ENCODE measurements around the gene CDK4.

Gene CDK4

DNA sequence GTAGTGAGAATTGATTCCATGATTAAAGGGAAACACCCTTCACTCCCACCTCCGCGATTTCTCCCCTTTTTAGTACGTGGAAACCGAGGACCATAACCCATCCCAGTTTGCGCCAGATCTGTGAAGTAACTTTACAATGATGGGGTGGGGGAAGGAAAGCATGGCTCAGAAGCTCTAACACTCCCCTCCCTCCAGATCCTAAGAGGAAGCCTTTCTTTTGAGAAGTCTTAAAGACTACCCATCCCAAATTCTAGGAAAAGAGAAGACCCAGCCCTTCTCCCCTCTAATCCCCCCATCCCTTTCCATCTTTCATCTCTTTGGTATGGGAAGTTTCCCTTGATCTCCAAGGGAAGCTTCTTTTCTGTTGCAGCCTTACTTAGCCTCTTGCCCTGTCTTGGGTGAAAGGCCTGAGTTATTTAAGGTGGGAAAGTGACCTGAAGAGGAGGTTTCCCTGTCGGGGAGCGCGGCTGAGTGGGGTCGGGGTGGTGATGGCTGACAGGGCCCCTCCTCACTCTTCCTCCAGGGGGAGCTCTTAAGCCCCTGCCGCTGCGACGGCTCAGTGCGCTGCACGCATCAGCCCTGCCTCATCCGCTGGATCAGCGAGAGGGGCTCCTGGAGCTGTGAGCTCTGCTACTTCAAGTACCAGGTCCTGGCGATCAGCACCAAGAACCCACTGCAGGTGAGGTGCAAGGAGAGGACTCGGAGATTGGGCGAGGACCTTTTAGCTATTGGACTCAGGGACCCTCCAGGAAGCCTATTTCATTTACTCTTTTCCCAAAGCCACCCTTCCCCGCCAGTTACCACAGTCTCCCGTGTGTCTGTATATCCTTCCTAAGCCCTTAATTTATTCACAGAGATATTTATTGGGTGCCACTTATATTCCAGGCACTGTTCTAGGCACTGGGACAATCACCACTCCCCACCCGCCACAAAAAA, 4.6 kb upstream of the CDK4 start:
- DNase-seq (ENCODE audit: low read depth in 2 of 2), result peak; percentile 61 to 62

DNA sequence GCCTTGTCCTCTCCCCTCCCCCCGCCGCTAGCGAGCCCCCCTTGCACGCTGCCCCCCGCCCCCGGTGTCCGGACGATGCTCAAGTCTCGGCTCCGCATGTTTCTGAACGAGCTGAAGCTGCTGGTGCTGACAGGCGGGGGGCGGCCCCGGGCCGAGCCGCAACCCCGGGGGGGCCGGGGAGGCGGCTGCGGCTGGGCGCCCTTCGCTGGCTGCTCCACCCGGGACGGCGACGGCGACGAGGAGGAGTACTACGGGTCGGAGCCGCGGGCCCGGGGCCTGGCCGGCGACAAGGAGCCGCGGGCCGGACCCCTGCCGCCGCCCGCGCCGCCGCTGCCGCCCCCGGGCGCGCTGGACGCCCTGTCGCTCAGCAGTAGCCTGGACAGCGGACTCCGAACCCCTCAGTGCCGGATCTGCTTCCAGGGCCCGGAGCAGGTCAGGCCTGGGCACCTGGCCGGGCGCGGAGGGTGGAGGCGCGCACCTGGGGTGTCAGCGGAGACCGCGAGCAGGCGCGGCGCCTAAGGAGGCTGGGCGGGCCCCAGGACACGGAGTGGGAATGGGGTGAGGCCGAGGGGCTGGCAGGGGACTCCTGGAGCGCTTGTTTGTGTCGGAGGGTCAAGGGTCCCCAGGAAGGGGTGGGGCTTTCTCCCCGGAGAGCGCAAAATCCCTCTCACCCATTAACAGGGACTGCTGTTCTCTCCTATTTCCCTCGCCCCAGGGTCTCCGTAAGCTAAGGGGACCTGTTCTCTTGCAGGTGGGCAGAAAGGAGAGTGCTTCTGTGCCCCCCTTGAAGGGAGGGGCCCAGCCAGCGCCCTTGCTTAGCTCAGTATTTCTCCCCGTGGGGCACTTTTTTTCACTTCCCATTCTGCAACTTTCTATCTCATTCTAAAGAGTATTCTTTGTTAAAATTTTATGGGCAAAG, 3.6 kb upstream of the CDK4 start:
- peak in 1 of 2 donors; percentile 26 for DNase-seq (ENCODE audit: low read depth in 2 of 2)

DNA sequence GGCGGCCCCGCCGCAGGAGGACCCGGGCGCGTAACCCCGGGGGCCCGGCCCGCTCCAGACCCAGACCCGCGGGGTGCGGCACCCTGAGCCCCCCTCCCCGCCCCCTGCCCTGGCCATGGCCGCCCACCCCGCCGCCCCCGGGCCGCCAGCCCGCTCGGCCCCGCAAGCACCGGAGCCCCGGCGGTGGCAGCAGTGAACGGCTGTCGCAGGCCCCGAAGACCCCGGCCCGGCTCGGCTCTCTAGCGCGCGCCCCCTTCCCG, 3.0 kb upstream of the CDK4 start:
- DNase-seq (ENCODE audit: low read depth in 2 of 2), result no peak

DNA sequence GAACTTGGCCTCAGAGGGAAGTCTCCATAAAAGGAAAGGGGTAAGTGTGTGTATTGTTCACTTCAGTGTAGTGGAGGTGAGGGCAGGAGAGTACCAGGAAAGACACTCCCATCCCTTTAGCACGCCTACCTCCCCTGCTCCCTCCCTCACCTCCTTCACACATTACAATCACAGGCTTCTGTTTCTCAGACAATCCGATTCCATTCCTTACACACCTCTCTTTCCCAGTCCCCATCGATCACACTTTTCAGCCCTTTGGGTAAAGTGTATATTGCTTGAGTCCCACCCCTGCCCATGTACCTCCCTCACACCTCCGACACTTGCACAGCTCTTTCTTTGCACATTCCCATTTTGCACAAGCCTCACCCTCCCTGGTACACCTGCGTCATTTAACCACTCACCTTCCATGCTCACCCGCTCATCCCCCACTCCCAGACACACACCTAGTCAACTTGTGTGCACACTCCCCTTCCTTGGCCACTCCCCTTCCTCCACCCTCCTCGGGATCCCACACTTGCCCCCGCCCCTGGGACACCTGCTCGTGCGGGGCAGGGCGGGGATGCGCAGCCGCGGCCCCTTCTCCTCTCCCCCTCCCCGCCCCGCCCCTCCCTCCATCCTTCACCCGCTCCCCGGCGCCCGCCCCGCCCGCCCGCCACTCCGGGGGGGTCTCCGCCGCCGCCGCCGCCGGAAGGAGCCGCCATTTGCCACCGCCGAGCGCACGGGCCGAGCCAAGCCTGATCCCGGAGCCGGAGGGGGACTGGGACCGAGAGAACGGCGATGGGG, 2.5 kb upstream of the CDK4 start, which contains the start of gene MARCHF9:
MARCHF9 (plus strand) TSS at position 693 of the 783 bp plus-strand sequence. CDS start 426 bp downstream, outside the sequence.
- DNase-seq (ENCODE audit: low read depth in 2 of 2), result peak; percentile 75

DNA sequence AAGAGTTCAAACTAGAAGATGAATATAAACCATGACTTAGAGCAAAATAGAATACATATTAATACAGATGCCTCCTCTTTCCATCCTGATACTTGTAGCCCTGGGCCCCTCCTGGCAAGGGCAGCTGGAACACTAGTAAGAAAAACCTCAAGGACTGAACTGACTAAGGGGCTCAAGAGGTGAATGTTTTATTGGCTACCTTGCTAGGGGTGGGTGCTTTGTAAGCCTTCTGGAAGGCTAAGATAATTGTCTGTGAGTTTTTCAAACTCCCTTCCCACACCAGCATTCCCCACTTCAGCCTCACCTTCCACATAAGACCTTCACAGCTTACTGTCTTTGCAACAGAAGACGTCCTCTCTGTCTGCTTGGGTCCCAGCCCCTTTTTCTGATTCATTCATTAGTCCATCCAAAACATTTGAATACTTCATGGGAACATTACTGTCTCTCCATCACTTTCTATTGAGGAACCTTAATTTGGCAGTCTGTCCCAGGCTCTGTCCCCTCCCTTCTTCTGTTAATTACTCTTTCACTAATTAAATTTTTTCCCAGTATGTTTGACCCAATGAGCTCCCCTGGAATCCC, 1.7 kb upstream of the CDK4 start:
- DNase-seq (ENCODE audit: low read depth in 2 of 2), result no peak

DNA sequence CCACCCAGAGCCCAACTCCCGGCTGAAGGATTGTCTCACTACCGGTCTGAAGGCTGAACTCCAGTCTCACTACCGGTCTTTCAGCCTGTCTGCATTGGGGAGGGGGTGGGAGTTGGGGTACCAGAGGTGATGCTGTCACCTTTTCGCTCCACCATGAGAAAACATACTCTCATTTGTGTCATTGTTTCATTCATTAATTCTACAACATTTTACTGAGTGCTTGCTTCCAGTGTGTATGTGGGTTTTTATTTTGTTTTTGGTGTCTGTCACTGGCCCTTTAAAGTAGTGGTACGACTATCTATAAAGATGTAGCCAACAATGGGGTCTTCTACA, 524 bp upstream of the CDK4 start:
- no peak for DNase-seq (ENCODE audit: low read depth in 2 of 2)

DNA sequence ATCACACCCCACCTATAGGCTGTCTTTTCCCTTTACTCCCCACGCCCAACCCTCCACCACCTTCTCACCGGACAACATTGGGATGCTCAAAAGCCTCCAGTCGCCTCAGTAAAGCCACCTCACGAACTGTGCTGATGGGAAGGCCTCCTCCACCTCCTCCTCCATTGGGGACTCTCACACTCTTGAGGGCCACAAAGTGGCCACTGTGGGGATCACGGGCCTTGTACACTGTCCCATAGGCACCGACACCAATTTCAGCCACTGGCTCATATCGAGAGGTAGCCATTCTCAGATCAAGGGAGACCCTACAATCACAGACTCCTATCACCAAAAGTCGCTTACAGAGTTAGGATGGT, 700 bp downstream of the CDK4 start:
- DNase-seq (ENCODE audit: low read depth in 2 of 2), result no peak

DNA sequence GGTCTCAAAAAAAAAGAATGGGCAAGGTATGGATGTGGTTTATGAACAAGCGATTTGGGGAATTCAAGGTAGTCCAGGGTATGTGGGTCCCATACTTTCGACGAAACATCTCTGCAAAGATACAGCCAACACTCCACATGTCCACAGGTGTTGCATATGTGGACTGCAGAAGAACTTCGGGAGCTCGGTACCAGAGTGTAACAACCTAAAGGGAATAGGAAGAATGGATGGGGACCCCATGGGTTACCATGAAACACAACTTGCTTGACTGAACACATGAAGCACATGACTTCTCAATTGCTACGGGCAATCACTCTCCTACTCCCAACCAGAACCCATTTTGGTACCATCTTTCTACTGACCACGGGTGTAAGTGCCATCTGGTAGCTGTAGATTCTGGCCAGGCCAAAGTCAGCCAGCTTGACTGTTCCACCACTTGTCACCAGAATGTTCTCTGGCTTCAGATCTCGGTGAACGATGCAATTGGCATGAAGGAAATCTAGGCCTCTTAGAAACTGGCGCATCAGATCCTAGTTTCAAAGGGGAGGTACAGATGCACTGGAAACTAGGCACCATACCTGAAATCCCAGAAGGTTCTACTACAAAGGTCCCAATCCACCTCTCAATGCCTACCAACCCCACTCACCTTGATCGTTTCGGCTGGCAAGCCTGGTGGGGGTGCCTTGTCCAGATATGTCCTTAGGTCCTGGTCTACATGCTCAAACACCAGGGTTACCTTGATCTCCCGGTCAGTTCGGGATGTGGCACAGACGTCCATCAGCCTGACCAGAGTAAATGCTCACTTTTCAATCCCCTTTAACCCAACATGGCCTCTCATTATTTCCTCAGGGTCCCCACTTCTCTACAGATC, 1.3 kb downstream of the CDK4 start:
- no peak for DNase-seq (ENCODE audit: low read depth in 2 of 2)

DNA sequence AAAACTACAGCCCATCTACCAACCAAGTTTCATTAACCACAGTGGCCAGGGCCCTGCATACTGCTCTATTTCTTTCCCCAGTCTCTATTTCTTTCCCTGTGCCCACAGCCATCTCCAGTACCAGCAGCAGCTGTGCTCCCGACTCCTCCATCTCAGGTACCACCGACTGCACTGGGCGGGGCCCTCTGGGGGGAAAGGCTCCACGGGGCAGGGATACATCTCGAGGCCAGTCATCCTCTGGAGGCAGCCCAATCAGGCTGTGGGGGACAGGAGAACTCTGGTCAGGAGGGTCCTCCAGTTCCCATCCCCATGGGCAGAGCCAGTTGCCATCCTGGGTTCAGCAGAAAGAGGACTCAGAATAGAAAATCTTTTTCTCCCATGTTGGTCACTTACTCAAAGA, 3.0 kb downstream of the CDK4 start:
- DNase-seq (ENCODE audit: low read depth in 2 of 2), result no peak

DNA sequence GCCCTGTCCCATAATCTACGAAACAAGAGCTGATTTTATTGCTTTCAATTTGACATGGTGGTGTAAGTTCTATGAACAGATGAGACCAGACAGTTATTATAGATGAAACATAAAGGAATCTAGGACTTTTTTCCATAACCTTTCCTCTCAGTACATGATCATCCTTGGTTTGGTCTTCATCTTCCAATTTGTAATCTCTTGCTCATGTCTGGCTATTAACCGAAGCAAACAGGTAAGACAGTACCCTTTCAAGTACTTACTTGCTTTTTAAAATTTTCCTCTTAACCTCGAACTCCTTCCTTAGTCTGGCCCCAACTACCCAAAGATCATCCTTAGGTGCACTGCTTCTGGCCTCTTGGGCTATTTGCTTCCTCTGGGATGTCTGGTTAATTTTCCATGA, 6.1 kb downstream of the CDK4 start:
- DNase-seq (ENCODE audit: low read depth in 2 of 2), result no peak

DNA sequence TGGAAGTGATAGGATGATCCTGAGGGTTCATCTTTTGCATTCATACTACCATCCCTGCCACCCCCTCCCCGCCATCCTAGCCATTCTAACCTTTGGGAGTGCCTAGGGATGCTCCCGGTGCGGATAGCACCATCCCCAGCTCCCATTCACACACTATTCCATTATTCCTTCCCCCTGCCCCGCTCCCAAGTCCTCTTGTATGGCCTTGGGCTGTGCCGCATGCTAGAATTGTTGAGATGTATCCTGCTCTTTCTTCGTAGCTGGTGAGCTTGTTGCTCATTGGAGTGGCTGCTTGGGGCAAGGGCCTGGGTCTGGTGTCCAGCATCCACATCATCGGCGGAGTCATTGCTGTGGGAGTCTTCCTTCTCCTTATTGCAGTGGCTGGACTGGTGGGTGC, 6.6 kb downstream of the CDK4 start:
- no peak for DNase-seq (ENCODE audit: low read depth in 2 of 2)

DNA sequence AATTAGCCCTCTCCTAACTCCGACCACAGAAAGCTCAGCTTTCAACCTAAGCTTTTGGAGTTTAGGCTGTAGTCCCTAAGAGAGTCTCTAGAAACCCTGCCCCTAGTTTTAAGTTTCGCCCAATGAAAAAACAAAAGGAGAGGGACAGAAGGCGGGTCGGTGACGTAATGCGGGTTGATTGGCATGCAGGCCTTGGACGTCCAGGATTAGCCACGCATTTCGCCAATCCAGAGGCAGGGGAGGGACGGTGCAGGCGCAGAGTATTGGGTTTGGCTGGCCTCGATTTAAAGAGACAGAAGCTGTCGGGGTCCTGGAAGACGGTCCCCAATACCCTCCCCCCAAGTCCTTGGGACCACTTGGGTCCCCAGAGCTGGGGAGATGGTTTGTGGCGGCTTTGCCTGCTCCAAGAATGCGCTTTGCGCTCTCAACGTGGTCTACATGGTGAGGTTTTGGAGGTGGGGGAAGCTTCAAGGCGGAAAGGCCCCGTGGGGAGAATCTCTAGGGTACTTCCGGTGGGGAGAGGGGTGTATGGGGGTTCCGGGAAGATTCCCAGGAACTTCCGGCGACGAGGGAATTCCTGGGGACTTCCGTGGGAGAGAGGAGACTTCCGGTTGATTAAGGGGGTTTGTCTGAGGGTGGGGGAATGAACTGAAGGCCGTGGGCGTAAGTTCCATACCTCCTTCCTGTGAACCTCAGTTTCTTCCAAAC, 7.2 kb downstream of the CDK4 start, which contains the start of gene TSPAN31:
TSPAN31 (plus strand) TSS at position 263 of the 708 bp plus-strand sequence; CDS start at position 379, 116 bp downstream.
- DNase-seq (ENCODE audit: low read depth in 2 of 2), result peak; percentile 88 to 90

DNA sequence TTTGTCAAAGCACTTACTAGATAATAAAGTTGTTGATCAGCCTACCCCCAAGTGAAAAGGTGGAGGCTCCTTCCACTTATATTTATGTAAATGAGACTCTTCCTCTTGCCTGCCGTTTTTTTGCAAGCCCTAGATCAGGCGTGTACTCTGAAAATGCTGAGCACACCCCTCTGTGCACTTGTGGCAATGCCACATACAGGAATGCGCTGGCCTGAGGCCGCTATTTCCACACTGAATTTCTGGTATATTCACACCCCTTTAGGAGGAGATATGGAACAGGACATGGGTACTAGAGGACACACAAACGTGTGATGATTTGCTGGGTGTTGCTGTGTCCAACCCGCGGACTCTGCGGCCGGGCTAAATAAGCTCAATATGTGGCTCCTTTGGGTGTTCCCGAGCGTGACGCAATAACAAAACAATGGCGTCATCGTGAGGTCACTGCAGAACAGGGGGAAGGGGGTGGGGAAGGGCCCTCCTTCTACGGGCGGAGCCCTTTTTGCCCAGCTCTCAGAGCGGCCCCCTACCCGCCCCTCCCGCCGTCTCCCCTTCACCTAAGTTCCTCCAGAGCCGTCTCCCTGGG, 7.8 kb downstream of the CDK4 start:
- peak; percentile 56 to 63 for DNase-seq (ENCODE audit: low read depth in 2 of 2)

DNA sequence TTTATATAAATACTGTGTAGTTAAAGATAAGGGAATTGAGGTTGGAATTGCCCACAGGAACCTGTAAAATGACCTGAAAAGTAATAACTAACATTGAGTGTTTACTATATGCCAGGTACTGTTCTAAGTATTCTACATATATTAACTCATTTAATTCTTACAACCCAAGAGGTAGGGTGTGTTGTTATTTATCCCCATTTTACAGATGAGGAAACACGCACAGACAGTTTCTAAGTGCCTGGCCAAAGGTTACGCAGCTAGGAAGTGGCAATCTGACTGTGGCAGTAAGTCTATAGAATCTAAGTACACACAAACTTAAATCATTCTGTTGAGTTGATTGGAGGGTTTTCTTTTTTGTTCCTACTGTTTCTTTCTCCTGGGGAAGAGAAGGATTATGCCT, 8.3 kb downstream of the CDK4 start:
- no peak for DNase-seq (ENCODE audit: low read depth in 2 of 2)

DNA sequence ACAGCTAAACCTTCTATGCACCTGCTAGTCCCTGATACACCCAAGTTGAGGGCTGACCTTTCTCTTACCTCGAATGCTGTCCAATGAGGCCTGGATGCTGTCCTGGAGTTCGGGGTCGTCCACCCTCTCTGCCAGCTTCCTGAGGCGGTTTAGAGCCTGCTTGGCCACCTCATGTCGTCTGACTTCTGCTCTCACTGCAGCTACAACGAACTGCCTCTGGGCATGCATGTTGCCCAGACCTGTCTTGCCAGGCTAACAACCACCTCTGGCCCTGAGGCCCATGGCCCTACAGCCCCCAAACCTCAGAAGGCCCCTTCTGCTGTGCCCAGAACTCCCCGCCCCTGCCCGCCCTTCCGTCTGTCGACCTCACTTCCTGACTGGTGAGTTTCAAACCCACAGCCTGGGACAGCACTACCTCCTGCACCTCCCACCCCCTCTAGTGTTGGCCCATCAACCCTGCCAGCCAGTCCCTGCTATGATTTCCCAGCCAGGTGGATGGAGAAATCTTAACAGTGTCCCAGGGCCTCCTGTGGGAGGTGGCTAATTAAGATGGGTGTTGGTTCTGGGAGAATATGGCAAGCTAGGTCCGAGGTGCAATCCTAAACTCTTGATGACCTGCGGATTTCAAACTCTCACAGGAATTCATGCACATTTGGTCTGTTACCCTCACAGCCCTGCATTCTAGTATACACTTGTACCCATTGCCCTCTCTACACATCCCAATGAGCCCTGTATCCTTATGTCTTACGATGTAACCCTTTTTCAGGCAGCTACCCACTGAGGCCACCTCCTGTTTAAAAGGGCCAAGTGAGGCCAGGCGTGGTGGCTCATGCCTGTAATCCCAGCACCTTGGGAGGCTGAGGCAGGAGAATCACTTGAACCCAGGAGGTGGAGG, 10.0 kb downstream of the CDK4 start:
- DNase-seq (ENCODE audit: low read depth in 2 of 2), result peak; percentile 53 to 72

DNA sequence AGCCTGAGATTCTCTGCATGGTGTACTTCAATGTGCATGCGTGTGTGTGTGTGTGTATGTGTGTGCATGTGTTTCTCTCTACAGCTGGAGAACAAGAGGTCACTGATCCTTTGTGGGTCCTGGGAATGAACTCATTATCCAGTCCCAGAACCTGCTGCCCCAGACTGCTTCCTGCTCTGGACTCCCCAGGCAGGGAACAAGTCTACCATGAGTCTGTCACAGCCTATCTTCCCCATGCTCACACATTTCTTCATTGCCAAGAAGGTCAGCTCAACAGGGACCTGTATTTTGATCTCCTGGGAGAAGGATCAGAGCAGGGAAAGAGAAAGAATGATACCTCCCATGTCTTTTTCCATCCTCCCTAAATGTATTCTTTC, 10.7 kb downstream of the CDK4 start:
- DNase-seq (ENCODE audit: low read depth in 2 of 2), result no peak

DNA sequence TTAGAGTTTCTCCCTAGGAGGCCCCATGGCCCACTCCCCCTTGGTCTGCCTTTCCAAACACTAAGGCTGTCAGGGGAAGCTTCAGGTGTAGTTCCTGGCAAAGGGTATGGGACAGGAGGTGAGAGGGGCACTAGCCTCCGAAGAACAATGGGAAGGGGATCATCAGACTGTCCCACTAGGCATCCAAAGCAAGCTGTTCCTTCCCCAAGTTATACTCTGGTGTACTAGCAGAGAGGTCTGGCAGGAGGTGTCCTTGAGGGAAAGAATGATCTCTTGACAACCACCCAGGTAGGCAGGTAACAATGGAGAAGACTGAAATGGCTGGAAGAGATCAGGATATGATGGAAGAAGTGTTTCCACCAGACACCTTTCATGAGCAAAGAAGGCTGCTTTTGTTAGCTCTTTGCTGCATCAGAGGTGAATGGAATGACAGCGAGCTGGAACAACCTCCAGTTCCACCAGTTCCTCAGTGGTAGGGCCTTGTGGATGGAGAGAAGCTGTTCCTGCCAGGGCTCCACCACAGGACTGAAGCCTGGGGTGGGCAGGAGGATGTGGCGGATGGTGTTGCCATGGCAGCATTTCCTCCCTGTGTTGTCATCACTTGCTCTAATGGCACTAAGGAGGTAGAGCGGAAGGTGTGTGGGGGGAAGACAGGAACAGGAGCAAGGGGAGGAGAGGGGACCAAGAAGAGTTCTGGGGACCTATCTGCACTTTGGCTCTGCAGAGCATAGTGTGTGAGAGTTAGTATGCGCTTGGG, 11.3 kb downstream of the CDK4 start:
- peak; percentile 37 to 59 for DNase-seq (ENCODE audit: low read depth in 2 of 2)
